ENCODE results near the gene COL19A1. TPM values are rescaled to one million over a fixed set of nuclear protein-coding genes. Genes with fewer than 3 reads are reported as not detected.

Gene COL19A1
- total RNA-seq, result not detected in 2 replicates

DNA sequence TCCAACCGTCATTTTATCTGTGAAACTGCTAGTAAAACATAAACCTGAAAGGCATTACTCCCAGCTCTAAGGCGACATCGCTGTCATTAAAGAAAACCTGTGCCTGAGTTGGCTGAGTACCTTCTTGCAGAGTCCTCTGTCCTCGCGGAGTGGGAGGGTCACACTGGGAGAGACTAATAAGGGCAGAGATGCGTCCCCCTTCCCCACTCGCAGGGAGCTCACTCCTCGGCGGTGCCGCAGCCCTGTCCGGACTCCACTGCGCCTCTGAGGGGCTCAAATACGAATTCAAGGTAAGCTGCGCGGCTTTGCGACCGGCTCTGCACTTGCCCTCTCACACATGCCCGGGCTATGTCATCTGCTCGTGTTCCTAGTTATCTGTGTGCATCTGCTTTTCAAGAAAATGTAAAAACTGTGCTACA, at the start of gene COL19A1:
Gene COL19A1, plus strand, starts transcription at position 206 of the 419 bp plus-strand sequence. CDS start 13,012 bp downstream, outside the sequence.

Other genes starting within 250 kb of the COL19A1 start
- gene LMBRD1, start 69.5 kb upstream of the COL19A1 start, total RNA-seq, result 21.8 and 39.7 TPM in 2 replicates

Measured in cardiac atrium fibroblast (primary cell).